ENCODE data around the gene OR56B1.

GRCh38 chr11:5727691-5728090 is 8.6 kb upstream of the OR56B1 start:
- TF ChIP-seq CTCF (IDR thresholded peaks at IDR 0.05; ENCODE audit: insufficient read depth, low read length, poor library complexity, severe bottlenecking) (no peak), EZH2phosphoT487 (conservative IDR thresholded peaks at IDR 0.05; ENCODE audit: low read length) (no peak)

Measured in SU-DHL-6 (cell line).